H1 (cell line): ENCODE measurements around the gene MAS1. TPM values are rescaled to one million over a fixed set of nuclear protein-coding genes. Genes with fewer than 3 reads are reported as not detected.

ENCODE experiments used
- CTCF ChIA-PET: fragments of 300-600 bp; sonication (Branson Sonifier 250); formaldehyde crosslinking; loops from one replicate; lab custom pipeline; 2021; ENCODE audit not compliant: partially characterized antibody; lab: Charles Lee
- POLR2A ChIA-PET: fragments of 300-600 bp; sonication (Branson Sonifier 250); formaldehyde crosslinking; loops from one replicate; lab custom pipeline; 2021; ENCODE audit warnings: inconsistent platforms; ENCODE audit not compliant: partially characterized antibody; lab: Charles Lee
- DNase-seq, 2 experiments: peaks; one replicate each; pipeline versions ENCODE4 v3.0.0 to v3.0.0-alpha.2; 2010 to 2022; ENCODE audit warnings: low spot score in 2 of 2, low read depth in 1 of 2, mixed read lengths in 1 of 2
- FAIRE-seq: peaks from 2 replicates; lab custom pipeline; 2011; peaks lifted over from hg19 to GRCh38; lab: Jason Lieb, UNC
- H2AFZ ChIP-seq: 2 replicates; pipeline ENCODE4 v1.8.1; 2012; ENCODE audit warnings: low read length, inconsistent platforms
- H2AK5ac ChIP-seq: 2 replicates; pipeline ENCODE4 v1.6.1; 2013; ENCODE audit warnings: low read depth, low read length
- H2BK120ac ChIP-seq: replicated peaks from 2 replicates; pipeline ENCODE3; 2013; ENCODE audit warnings: low read depth, low read length, inconsistent platforms
- H2BK12ac ChIP-seq: 2 replicates; pipeline ENCODE4 v1.6.1; 2013; ENCODE audit warnings: low read depth, low read length
- H2BK15ac ChIP-seq: 2 replicates; pipeline ENCODE4 v1.6.1; 2013; ENCODE audit warnings: low read length
- H2BK20ac ChIP-seq: 2 replicates; pipeline ENCODE4 v1.6.1; 2013; ENCODE audit warnings: low read length
- H2BK5ac ChIP-seq: 2 replicates; pipeline ENCODE4 v1.6.1; 2013; ENCODE audit warnings: low read depth, low read length
- H3K14ac ChIP-seq: 2 replicates; pipeline ENCODE4 v1.6.1; 2013; ENCODE audit warnings: inconsistent platforms; ENCODE audit not compliant: insufficient read length
- H3K18ac ChIP-seq: 2 replicates; pipeline ENCODE4 v1.6.1; 2013; ENCODE audit warnings: low read length; ENCODE audit errors: extremely low read depth
- H3K23ac ChIP-seq: 2 replicates; pipeline ENCODE4 v1.6.1; 2013; ENCODE audit warnings: inconsistent platforms; ENCODE audit not compliant: insufficient read length
- H3K23me2 ChIP-seq: 2 replicates; pipeline ENCODE4 v1.6.1; 2013; ENCODE audit warnings: low read depth, low read length
- H3K27ac ChIP-seq: 2 replicates; pipeline ENCODE4 v1.6.1; 2011; ENCODE audit warnings: low read depth, low read length, inconsistent platforms
- H3K27me3 ChIP-seq, 4 experiments: replicated peaks in 1 of 4; 1 replicate in 1 of 4; 2 replicates in 3 of 4; pipeline versions ENCODE4 v1.6.1 to v1.8.1; 2011 to 2013; ENCODE audit warnings: low read length in 3 of 4, mild to moderate bottlenecking in 3 of 4, inconsistent platforms in 2 of 4, mixed read lengths in 2 of 4, moderate library complexity in 1 of 4; ENCODE audit not compliant: control insufficient read depth in 3 of 4, insufficient read depth in 3 of 4; ENCODE audit errors: extremely low read depth in 1 of 4
- H3K36me3 ChIP-seq, 4 experiments: 2 replicates each; pipeline versions ENCODE4 v1.6.1 to v1.8.1; 2011 to 2013; ENCODE audit warnings: mild to moderate bottlenecking in 4 of 4, low read length in 3 of 4, moderate library complexity in 2 of 4, control low read depth in 1 of 4, inconsistent platforms in 1 of 4; ENCODE audit not compliant: insufficient read depth in 4 of 4, control insufficient read depth in 2 of 4
- H3K4ac ChIP-seq: replicated peaks from 2 replicates; pipeline ENCODE3; 2013; ENCODE audit warnings: low read length, low read depth, mixed read lengths, inconsistent platforms; ENCODE audit not compliant: insufficient read length
- H3K4me1 ChIP-seq, 4 experiments: replicated peaks in 1 of 4; 1 replicate in 1 of 4; 2 replicates in 3 of 4; pipeline versions ENCODE4 v1.6.1 to v1.8.1; 2011 to 2013; ENCODE audit warnings: low read length in 3 of 4, inconsistent platforms in 2 of 4, mixed read lengths in 1 of 4; ENCODE audit not compliant: insufficient read depth in 4 of 4, control insufficient read depth in 3 of 4
- H3K4me2 ChIP-seq, 2 experiments: 2 replicates each; pipeline versions ENCODE4 v1.6.1 to v1.8.1; 2011 to 2013; ENCODE audit warnings: low read depth in 2 of 2, low read length in 2 of 2, control low read depth in 1 of 2, inconsistent platforms in 1 of 2, mild to moderate bottlenecking in 1 of 2; ENCODE audit not compliant: insufficient read depth in 1 of 2
- H3K4me3 ChIP-seq, 4 experiments: fragments of 200-600, 300-600 bp in 1 of 4; sonication (generic), shearing (Covaris generic), sonication (Bioruptor Twin) in 1 of 4; 2 replicates each; pipeline versions ENCODE4 v1.5.1 to v1.8.1; 2011 to 2016; ENCODE audit warnings: low read length in 4 of 4, low read depth in 3 of 4, control low read depth in 2 of 4, inconsistent platforms in 2 of 4, mild to moderate bottlenecking in 2 of 4, mixed read lengths in 1 of 4, moderate library complexity in 1 of 4; ENCODE audit not compliant: insufficient read depth in 2 of 4; ENCODE audit errors: extremely low read depth in 1 of 4
- H3K56ac ChIP-seq: replicated peaks from 2 replicates; pipeline ENCODE3; 2013; ENCODE audit warnings: low read depth, mild to moderate bottlenecking, mixed read lengths, low read length, inconsistent platforms; ENCODE audit not compliant: insufficient read length
- H3K79me1 ChIP-seq: 2 replicates; pipeline ENCODE4 v1.6.1; 2013; ENCODE audit warnings: low read depth, low read length, control low read depth
- H3K79me2 ChIP-seq, 2 experiments: 2 replicates each; pipeline versions ENCODE4 v1.6.1 to v1.8.1; 2012 to 2013; ENCODE audit warnings: low read length in 2 of 2, mild to moderate bottlenecking in 2 of 2, inconsistent platforms in 1 of 2; ENCODE audit not compliant: insufficient read depth in 2 of 2, control insufficient read depth in 1 of 2
- H3K9ac ChIP-seq, 4 experiments: replicated peaks in 1 of 4; 1 replicate in 1 of 4; 2 replicates in 3 of 4; pipeline versions ENCODE4 v1.6.1 to v1.8.1; 2011 to 2013; ENCODE audit warnings: low read depth in 3 of 4, low read length in 3 of 4, control low read depth in 2 of 4, mild to moderate bottlenecking in 2 of 4, moderate library complexity in 2 of 4, inconsistent platforms in 1 of 4; ENCODE audit errors: extremely low read depth in 1 of 4
- H3K9me3 ChIP-seq, 2 experiments: 2 replicates each; pipeline versions ENCODE4 v1.6.1 to v1.8.1; 2012 to 2013; ENCODE audit warnings: mild to moderate bottlenecking in 2 of 2, moderate library complexity in 2 of 2, control low read depth in 1 of 2, inconsistent platforms in 1 of 2, low read depth in 1 of 2, low read length in 1 of 2, mixed read lengths in 1 of 2; ENCODE audit not compliant: insufficient read depth in 2 of 2
- H4K20me1 ChIP-seq, 2 experiments: replicated peaks in 1 of 2; 2 replicates each; pipeline versions ENCODE3 to v1.8.1; 2011 to 2013; ENCODE audit warnings: inconsistent platforms in 2 of 2, low read length in 2 of 2, mild to moderate bottlenecking in 1 of 2; ENCODE audit not compliant: insufficient read depth in 2 of 2, control insufficient read depth in 1 of 2
- H4K5ac ChIP-seq: 2 replicates; pipeline ENCODE4 v1.6.1; 2013; ENCODE audit warnings: low read length, low read depth, mixed read lengths, inconsistent platforms; ENCODE audit not compliant: insufficient read length
- H4K8ac ChIP-seq: 2 replicates; pipeline ENCODE4 v1.8.0; 2013; ENCODE audit warnings: mild to moderate bottlenecking, moderate library complexity, low read length, inconsistent platforms; ENCODE audit not compliant: insufficient read depth; ENCODE audit errors: extremely low read depth
- H4K91ac ChIP-seq: replicated peaks from 2 replicates; pipeline ENCODE3; 2013; ENCODE audit warnings: low read length, mixed read lengths, inconsistent platforms; ENCODE audit not compliant: insufficient read length
- BACH1 ChIP-seq: IDR thresholded peaks from 2 replicates; pipeline ENCODE4 v1.6.1; 2012; ENCODE audit warnings: low read length, improper control_type of control experiment
- CBX5 ChIP-seq: fragments of 300-800, 300-1000 bp; sonication (generic); IDR thresholded peaks from 2 replicates; pipeline ENCODE4 v1.7.1; 2016; ENCODE audit warnings: antibody characterized with exemption, low read length, low read depth
- CTCF ChIP-seq, 3 experiments: IDR thresholded peaks; 1 replicate in 2 of 3; 2 replicates in 1 of 3; pipeline versions ENCODE4 v1.5.1 to v1.6.1; 2011; ENCODE audit warnings: low read length in 3 of 3, mild to moderate bottlenecking in 3 of 3, inconsistent platforms in 2 of 3, low read depth in 1 of 3, moderate library complexity in 1 of 3; ENCODE audit not compliant: insufficient read depth in 1 of 3; ENCODE audit errors: control extremely low read depth in 1 of 3
- FOSL1 ChIP-seq: IDR thresholded peaks from 2 replicates; pipeline ENCODE4 v1.6.1; 2011; ENCODE audit warnings: mild to moderate bottlenecking, low read depth, low read length, moderate library complexity; ENCODE audit not compliant: insufficient read depth
- KDM4A ChIP-seq: IDR thresholded peaks from one replicate; pipeline ENCODE4 v1.7.1; 2012; ENCODE audit warnings: low read depth, mild to moderate bottlenecking, moderate library complexity, low read length, inconsistent platforms; ENCODE audit not compliant: severe bottlenecking
- NANOG ChIP-seq: IDR thresholded peaks from 2 replicates; pipeline ENCODE4 v1.6.1; 2011; ENCODE audit warnings: low read length, low read depth, mild to moderate bottlenecking, inconsistent platforms; ENCODE audit not compliant: insufficient read depth, poor library complexity, severe bottlenecking
- PHF8 ChIP-seq: fragments of 200-600 bp; sonication (generic); conservative IDR thresholded peaks from 2 replicates; pipeline ENCODE4 v1.7.1; 2012; ENCODE audit warnings: low read depth, mild to moderate bottlenecking, inconsistent platforms, low read length, moderate library complexity
- POLR2AphosphoS5 ChIP-seq: IDR thresholded peaks from 2 replicates; pipeline ENCODE4 v1.6.1; 2011; ENCODE audit warnings: low read depth, low read length
- SAP30 ChIP-seq: fragments of 300-600 bp; sonication (generic); IDR thresholded peaks from 2 replicates; pipeline ENCODE4 v1.7.1; 2012; ENCODE audit warnings: low read length, moderate library complexity, mild to moderate bottlenecking, inconsistent platforms; ENCODE audit not compliant: insufficient read depth, insufficient replicate concordance
- SUZ12 ChIP-seq: fragments of 200-600 bp; sonication (generic); IDR thresholded peaks from 2 replicates; pipeline ENCODE4 v1.6.1; 2012; ENCODE audit warnings: mild to moderate bottlenecking, inconsistent platforms, low read length, moderate library complexity, mixed read lengths
- TEAD4 ChIP-seq: IDR thresholded peaks from 2 replicates; pipeline ENCODE4 v1.6.1; 2012; ENCODE audit warnings: low read depth, low read length, inconsistent platforms, mixed read lengths
- WGBS, 2 experiments: shearing (Covaris generic) in 1 of 2; methylation state at CpG; one replicate each; pipeline versions ENCODE4 v1.1.6 to v1.1.7; 2013 to 2015; ENCODE audit warnings: low lambda C conversion rate in 2 of 2, mixed read lengths in 2 of 2, inconsistent platforms in 1 of 2, low coverage in 1 of 2, missing lambda C conversion rate in 1 of 2; ENCODE audit not compliant: insufficient replicate concordance in 2 of 2, insufficient coverage in 1 of 2, insufficient read length in 1 of 2; ENCODE audit errors: extremely low coverage in 1 of 2, missing lambda C conversion rate in 1 of 2; 5-methylcytosine and 5-hydroxymethylcytosine counted together
- polyA plus RNA-seq, 7 experiments: library from polyadenylated mRNA; depleted of rRNA in 3 of 7; stranded (reverse) in 5 of 7; unstranded in 2 of 7; fragments of >200 nt in 5 of 7; fragments of 200-250 nt in 2 of 7; gene quantifications; 1 replicate in 5 of 7; 2 replicates in 1 of 7; 4 replicates in 1 of 7; pipeline versions ENCODE4 v1.2.1 to v1.2.3, GENCODE V29; 2011 to 2013; ENCODE audit warnings: missing spikeins in 2 of 7, mixed read lengths in 2 of 7
- total RNA-seq: library from RNA; stranded (reverse); fragmentation: NEBNext Ultra II Directional; extraction: Animal tissue kit (Norgen Biotek cat#: 25700); gene quantifications from 2 replicates; pipeline ENCODE4 v1.2.1, GENCODE V29; 2021

The MAS1 gene
- total and polyA plus RNA-seq, 2 of the 8 experiments (the other 6 are each of a cell fraction or from before 2014, with no cell fraction given): 0.02 TPM; not detected in 1

- H3K4me2 ChIP-seq: no peak overlapping the region
- no peaks in the 10 kb centered on the region for H3K79me2 ChIP-seq
- H4K91ac ChIP-seq: no peak overlapping the region
- H3K27ac ChIP-seq: no peak overlapping the region
- H3K36me3 ChIP-seq: no peaks in the 10 kb centered on the region
- WGBS, 2 experiments: 94% methylated on average over 5 of the region's 5 CpGs; no CpG with 5 or more reads in 1 of the 2 experiments
- H2BK20ac ChIP-seq: no peak overlapping the region
- no peaks in the 10 kb centered on the region for H3K23me2 ChIP-seq
- peaks cover 0 to 3% of the 10 kb centered on the region in 2 experiments; a peak in 1 of 4 replicates for H3K9me3 ChIP-seq
- no peak overlapping the region for H4K5ac ChIP-seq
- H2BK15ac ChIP-seq: no peak overlapping the region
- H2BK12ac ChIP-seq: no peak overlapping the region
- H2BK5ac ChIP-seq: no peak overlapping the region
- no peak overlapping the region for H2AK5ac ChIP-seq
- H3K23ac ChIP-seq: no peak overlapping the region
- no peaks in the 10 kb centered on the region for H3K4me1 ChIP-seq
- H3K18ac ChIP-seq: no peak overlapping the region
- no peaks in the 10 kb centered on the region for H4K20me1 ChIP-seq
- H3K9ac ChIP-seq: no peak overlapping the region
- POLR2A ChIA-PET: no interaction called here
- FAIRE-seq (no peak), DNase-seq (no peak)
- no peak overlapping the region for H2BK120ac ChIP-seq
- H3K4me3 ChIP-seq: no peak overlapping the region
- no peak overlapping the region for H2AFZ ChIP-seq
- CTCF ChIA-PET: no interaction called here
- H3K79me1 ChIP-seq: no peaks in the 10 kb centered on the region
- no peak overlapping the region for H3K14ac ChIP-seq
- no peaks in the 10 kb centered on the region for H3K27me3 ChIP-seq
- H3K4ac ChIP-seq: no peak overlapping the region
- H4K8ac ChIP-seq: no peak overlapping the region
- no peak overlapping the region for H3K56ac ChIP-seq
- TF ChIP-seq KDM4A: no peak
- no peak for TF ChIP-seq PHF8
- TF ChIP-seq CTCF (IDR thresholded peaks at IDR 0.05; ENCODE audit: control extremely low read depth in 1 of 3, insufficient read depth in 1 of 3, low read depth in 1 of 3, low read length in 3 of 3): no peak
- no peak for TF ChIP-seq SUZ12
- no peak for TF ChIP-seq BACH1
- no peak for TF ChIP-seq POLR2AphosphoS5
- TF ChIP-seq NANOG: no peak
- no peak for TF ChIP-seq SAP30
- TF ChIP-seq TEAD4: no peak
- no peak for TF ChIP-seq CBX5
- TF ChIP-seq FOSL1: no peak
Observed at GRCh38 chr6:159926542-159927203, 35.9 kb downstream of the MAS1 start.
